GM12878 (cell line): ENCODE results near the gene CIAPIN1. TPM values are rescaled to one million over a fixed set of nuclear protein-coding genes. Genes with fewer than 3 reads are reported as not detected.

Experiments used
- BACH1 ChIP-seq: fragments of 450-650 bp; IDR thresholded peaks from 2 replicates; pipeline ENCODE4 v1.6.1; 2017; ENCODE audit warnings: mild to moderate bottlenecking, borderline replicate concordance
- BHLHE40 ChIP-seq, 2 experiments: fragments of 450-650 bp in 1 of 2; IDR thresholded peaks; 2 replicates each; pipeline ENCODE4 v1.6.1; 2011 to 2017; ENCODE audit warnings: low read depth in 2 of 2, borderline replicate concordance in 1 of 2, improper control_type of control experiment in 1 of 2, low read length in 1 of 2, mild to moderate bottlenecking in 1 of 2
- BMI1 ChIP-seq: fragments of 450-650 bp; IDR thresholded peaks from 2 replicates; pipeline ENCODE4 v1.6.1; 2016; ENCODE audit warnings: mild to moderate bottlenecking, moderate library complexity, borderline replicate concordance
- CBX5 ChIP-seq: sonication (generic); IDR thresholded peaks from 2 replicates; pipeline ENCODE4 v1.6.1; 2016; ENCODE audit warnings: low read depth, moderate library complexity, mild to moderate bottlenecking, inconsistent platforms
- EED ChIP-seq: sonication (generic); IDR thresholded peaks from 2 replicates; pipeline ENCODE4 v1.6.1; 2016; ENCODE audit warnings: antibody characterized with exemption, low read depth
- FOS ChIP-seq: IDR thresholded peaks from 3 replicates; pipeline ENCODE4 v1.6.1; 2011; ENCODE audit warnings: borderline replicate concordance; ENCODE audit not compliant: insufficient read length; ENCODE audit errors: extremely low read depth
- HCFC1 ChIP-seq: fragments of 150-350 bp; IDR thresholded peaks from 2 replicates; pipeline ENCODE4 v1.6.1; 2014; ENCODE audit warnings: low read length
- KLF5 ChIP-seq: fragments of 450-650 bp; IDR thresholded peaks from 2 replicates; pipeline ENCODE4 v1.6.1; 2014; ENCODE audit warnings: mild to moderate bottlenecking; ENCODE audit not compliant: partially characterized antibody
- SREBF1 ChIP-seq: IDR thresholded peaks from 2 replicates; pipeline ENCODE4 v1.6.1; 2012; ENCODE audit warnings: mild to moderate bottlenecking, low read length
- SREBF2 ChIP-seq: IDR thresholded peaks from 2 replicates; pipeline ENCODE4 v1.6.1; 2012; ENCODE audit warnings: mild to moderate bottlenecking, low read length
- TCF7 ChIP-seq: IDR thresholded peaks from 2 replicates; pipeline ENCODE4 v1.6.1; 2014; ENCODE audit warnings: antibody characterized with exemption, borderline replicate concordance
- YY1 ChIP-seq: IDR thresholded peaks from 2 replicates; pipeline ENCODE4 v1.6.1; 2011; ENCODE audit warnings: low read depth, mild to moderate bottlenecking, low read length
- ZBED1 ChIP-seq: IDR thresholded peaks from 2 replicates; pipeline ENCODE4 v1.6.1; 2016; ENCODE audit warnings: borderline replicate concordance
- ZNF622 ChIP-seq: fragments of 450-650 bp; IDR thresholded peaks from 2 replicates; pipeline ENCODE4 v1.6.1; 2017; ENCODE audit warnings: mild to moderate bottlenecking, inconsistent platforms
- polyA plus RNA-seq, 11 experiments: library from polyadenylated mRNA; depleted of rRNA in 4 of 11; unstranded in 6 of 11; stranded (reverse) in 5 of 11; fragments of >200 nt; fragmentation: Nextera tagmentation in 4 of 11; fragmentation: Illumina TruSeq in 1 of 11; extraction: Ambion mirVana in 4 of 11; extraction: Trizol in 1 of 11; gene quantifications; 1 replicate in 1 of 11; 2 replicates in 10 of 11; pipeline versions ENCODE4 v1.2.1 to v1.2.3, GENCODE V29; 2011 to 2016; ENCODE audit warnings: inconsistent platforms in 2 of 11, missing spikeins in 2 of 11, low read depth in 1 of 11
- total RNA-seq, 4 experiments: library from RNA; depleted of rRNA in 3 of 4; stranded (reverse); fragments of >200 nt in 3 of 4; fragmentation: Illumina TruSeq in 1 of 4; extraction: Trizol in 1 of 4; gene quantifications; 2 replicates each; pipeline versions ENCODE4 v1.2.1 to v1.2.3, GENCODE V29; 2013 to 2021
- TF ChIP-seq, protein P1 (sequence below), 3 experiments: IDR thresholded peaks in 2 of 3; conservative IDR thresholded peaks in 1 of 3; 2 replicates each; pipeline ENCODE4 v1.5.1; 2011; ENCODE audit warnings: low read depth in 3 of 3, low read length in 3 of 3, mild to moderate bottlenecking in 3 of 3, control low read depth in 2 of 3, moderate library complexity in 2 of 3, inconsistent platforms in 1 of 3, mixed read lengths in 1 of 3; ENCODE audit not compliant: control insufficient read depth in 2 of 3, insufficient read depth in 1 of 3; ENCODE audit errors: extremely low read depth in 1 of 3
- TF ChIP-seq, protein P2 (sequence below): IDR thresholded peaks from 2 replicates; pipeline ENCODE4 v1.6.1; 2011; ENCODE audit warnings: borderline replicate concordance, low read depth, mild to moderate bottlenecking, moderate library complexity, low read length; ENCODE audit not compliant: insufficient read depth, poor library complexity, severe bottlenecking
- TF ChIP-seq, protein P3 (sequence below): fragments of 450-650 bp; IDR thresholded peaks from 2 replicates; pipeline ENCODE4 v1.6.1; 2017; ENCODE audit warnings: borderline replicate concordance
- TF ChIP-seq, protein P4 (sequence below): fragments of 450-650 bp; formaldehyde crosslinking; IDR thresholded peaks from 2 replicates; pipeline ENCODE4 v1.4.0; 2020; ENCODE audit warnings: mild to moderate bottlenecking, moderate library complexity
- TF ChIP-seq, protein P5 (sequence below): IDR thresholded peaks from 2 replicates; pipeline ENCODE4 v1.6.1; 2011; ENCODE audit warnings: mild to moderate bottlenecking, low read depth, low read length, moderate library complexity; ENCODE audit not compliant: insufficient replicate concordance

The CIAPIN1 gene
- total and polyA plus RNA-seq, 10 of the 15 experiments (the other 5 are each of a cell fraction or from before 2014, with no cell fraction given): 46.2 to 150 (median 54.3) TPM

DNA sequence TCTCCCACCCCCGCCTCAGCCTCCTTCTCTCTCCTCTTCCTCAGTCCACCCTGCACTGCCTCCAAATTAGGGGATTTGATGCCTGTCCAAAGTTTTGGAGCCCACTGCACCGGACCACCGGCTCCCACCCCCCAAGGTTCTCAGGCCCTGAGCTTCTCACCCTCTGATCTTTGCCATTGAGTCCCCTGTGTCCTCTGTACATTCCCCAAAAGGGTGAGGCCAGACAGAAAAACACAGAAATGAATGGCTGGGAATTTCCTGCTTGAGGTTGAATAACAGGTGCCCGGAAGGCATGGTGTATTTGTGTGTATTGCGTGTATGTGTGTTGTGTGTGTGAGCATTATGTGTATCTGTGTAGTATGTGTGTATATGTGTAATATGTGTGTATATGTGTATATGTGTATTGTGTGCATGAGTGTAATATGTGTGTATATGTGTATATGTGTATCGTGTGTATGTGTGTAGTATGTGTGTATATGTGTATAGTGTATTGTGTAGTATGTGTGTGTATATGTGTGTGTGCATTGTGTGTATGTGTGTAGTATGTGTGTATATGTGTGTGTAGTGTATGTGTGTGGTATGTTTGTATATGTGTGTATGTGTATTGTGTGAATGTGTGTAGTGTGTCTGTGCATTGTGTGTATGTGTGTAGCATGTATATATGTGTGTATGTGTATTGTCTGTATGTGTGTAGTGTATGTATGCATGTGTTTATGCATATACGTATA is 58.7 kb downstream of the CIAPIN1 start (continued):
- TF ChIP-seq, protein P1, sequence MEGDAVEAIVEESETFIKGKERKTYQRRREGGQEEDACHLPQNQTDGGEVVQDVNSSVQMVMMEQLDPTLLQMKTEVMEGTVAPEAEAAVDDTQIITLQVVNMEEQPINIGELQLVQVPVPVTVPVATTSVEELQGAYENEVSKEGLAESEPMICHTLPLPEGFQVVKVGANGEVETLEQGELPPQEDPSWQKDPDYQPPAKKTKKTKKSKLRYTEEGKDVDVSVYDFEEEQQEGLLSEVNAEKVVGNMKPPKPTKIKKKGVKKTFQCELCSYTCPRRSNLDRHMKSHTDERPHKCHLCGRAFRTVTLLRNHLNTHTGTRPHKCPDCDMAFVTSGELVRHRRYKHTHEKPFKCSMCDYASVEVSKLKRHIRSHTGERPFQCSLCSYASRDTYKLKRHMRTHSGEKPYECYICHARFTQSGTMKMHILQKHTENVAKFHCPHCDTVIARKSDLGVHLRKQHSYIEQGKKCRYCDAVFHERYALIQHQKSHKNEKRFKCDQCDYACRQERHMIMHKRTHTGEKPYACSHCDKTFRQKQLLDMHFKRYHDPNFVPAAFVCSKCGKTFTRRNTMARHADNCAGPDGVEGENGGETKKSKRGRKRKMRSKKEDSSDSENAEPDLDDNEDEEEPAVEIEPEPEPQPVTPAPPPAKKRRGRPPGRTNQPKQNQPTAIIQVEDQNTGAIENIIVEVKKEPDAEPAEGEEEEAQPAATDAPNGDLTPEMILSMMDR (IDR thresholded peaks at IDR 0.05 in 2 of 3, conservative IDR thresholded peaks at IDR 0.05 in 1 of 3; ENCODE audit: control insufficient read depth in 2 of 3, extremely low read depth in 1 of 3, insufficient read depth in 1 of 3, low read depth in 3 of 3, low read length in 3 of 3): no peak
- peak; percentile 56; the same call in 1 of the 2 replicates for TF ChIP-seq BMI1
- peak; percentile 93 for TF ChIP-seq EED
- no peak for TF ChIP-seq FOS
- no peak for TF ChIP-seq SREBF1
- TF ChIP-seq SREBF2: no peak
- TF ChIP-seq, protein P2, sequence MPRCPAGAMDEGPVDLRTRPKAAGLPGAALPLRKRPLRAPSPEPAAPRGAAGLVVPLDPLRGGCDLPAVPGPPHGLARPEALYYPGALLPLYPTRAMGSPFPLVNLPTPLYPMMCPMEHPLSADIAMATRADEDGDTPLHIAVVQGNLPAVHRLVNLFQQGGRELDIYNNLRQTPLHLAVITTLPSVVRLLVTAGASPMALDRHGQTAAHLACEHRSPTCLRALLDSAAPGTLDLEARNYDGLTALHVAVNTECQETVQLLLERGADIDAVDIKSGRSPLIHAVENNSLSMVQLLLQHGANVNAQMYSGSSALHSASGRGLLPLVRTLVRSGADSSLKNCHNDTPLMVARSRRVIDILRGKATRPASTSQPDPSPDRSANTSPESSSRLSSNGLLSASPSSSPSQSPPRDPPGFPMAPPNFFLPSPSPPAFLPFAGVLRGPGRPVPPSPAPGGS: peak; percentile 95
- no peak for TF ChIP-seq HCFC1
- TF ChIP-seq TCF7: peak; percentile 54
- TF ChIP-seq KLF5: no peak
- TF ChIP-seq, protein P3, sequence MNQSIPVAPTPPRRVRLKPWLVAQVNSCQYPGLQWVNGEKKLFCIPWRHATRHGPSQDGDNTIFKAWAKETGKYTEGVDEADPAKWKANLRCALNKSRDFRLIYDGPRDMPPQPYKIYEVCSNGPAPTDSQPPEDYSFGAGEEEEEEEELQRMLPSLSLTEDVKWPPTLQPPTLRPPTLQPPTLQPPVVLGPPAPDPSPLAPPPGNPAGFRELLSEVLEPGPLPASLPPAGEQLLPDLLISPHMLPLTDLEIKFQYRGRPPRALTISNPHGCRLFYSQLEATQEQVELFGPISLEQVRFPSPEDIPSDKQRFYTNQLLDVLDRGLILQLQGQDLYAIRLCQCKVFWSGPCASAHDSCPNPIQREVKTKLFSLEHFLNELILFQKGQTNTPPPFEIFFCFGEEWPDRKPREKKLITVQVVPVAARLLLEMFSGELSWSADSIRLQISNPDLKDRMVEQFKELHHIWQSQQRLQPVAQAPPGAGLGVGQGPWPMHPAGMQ: no peak
- TF ChIP-seq, protein P4, sequence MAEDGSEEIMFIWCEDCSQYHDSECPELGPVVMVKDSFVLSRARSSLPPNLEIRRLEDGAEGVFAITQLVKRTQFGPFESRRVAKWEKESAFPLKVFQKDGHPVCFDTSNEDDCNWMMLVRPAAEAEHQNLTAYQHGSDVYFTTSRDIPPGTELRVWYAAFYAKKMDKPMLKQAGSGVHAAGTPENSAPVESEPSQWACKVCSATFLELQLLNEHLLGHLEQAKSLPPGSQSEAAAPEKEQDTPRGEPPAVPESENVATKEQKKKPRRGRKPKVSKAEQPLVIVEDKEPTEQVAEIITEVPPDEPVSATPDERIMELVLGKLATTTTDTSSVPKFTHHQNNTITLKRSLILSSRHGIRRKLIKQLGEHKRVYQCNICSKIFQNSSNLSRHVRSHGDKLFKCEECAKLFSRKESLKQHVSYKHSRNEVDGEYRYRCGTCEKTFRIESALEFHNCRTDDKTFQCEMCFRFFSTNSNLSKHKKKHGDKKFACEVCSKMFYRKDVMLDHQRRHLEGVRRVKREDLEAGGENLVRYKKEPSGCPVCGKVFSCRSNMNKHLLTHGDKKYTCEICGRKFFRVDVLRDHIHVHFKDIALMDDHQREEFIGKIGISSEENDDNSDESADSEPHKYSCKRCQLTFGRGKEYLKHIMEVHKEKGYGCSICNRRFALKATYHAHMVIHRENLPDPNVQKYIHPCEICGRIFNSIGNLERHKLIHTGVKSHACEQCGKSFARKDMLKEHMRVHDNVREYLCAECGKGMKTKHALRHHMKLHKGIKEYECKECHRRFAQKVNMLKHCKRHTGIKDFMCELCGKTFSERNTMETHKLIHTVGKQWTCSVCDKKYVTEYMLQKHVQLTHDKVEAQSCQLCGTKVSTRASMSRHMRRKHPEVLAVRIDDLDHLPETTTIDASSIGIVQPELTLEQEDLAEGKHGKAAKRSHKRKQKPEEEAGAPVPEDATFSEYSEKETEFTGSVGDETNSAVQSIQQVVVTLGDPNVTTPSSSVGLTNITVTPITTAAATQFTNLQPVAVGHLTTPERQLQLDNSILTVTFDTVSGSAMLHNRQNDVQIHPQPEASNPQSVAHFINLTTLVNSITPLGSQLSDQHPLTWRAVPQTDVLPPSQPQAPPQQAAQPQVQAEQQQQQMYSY: no peak
- TF ChIP-seq ZBED1: peak; percentile 85; the same call in 1 of the 2 replicates
- peak; percentile 29 to 42; a peak in 2 of 4 replicates for TF ChIP-seq BHLHE40 (IDR thresholded peaks at IDR 0.05; ENCODE audit: borderline replicate concordance in 1 of 2, low read depth in 2 of 2, low read length in 1 of 2)
- no peak for TF ChIP-seq CBX5
- TF ChIP-seq YY1: no peak
- peak; percentile 36; the same call in 1 of the 2 replicates for TF ChIP-seq ZNF622
- TF ChIP-seq BACH1: no peak; the same call in 1 of the 2 replicates
- TF ChIP-seq, protein P5, sequence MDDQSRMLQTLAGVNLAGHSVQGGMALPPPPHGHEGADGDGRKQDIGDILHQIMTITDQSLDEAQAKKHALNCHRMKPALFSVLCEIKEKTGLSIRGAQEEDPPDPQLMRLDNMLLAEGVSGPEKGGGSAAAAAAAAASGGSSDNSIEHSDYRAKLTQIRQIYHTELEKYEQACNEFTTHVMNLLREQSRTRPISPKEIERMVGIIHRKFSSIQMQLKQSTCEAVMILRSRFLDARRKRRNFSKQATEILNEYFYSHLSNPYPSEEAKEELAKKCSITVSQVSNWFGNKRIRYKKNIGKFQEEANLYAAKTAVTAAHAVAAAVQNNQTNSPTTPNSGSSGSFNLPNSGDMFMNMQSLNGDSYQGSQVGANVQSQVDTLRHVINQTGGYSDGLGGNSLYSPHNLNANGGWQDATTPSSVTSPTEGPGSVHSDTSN: no peak
